ENCODE results near the gene RELN. TPM values are rescaled to one million over a fixed set of nuclear protein-coding genes. Genes with fewer than 3 reads are reported as not detected.
"Not testable (repeated sequence)": the region's sequence is repeated elsewhere in the genome, so short reads cannot be mapped to it uniquely, and the experiment has no call there.

The RELN gene
- total and polyA plus RNA-seq, 5 donors, result 1.1 to 4.1 (median 1.4) TPM

DNA sequence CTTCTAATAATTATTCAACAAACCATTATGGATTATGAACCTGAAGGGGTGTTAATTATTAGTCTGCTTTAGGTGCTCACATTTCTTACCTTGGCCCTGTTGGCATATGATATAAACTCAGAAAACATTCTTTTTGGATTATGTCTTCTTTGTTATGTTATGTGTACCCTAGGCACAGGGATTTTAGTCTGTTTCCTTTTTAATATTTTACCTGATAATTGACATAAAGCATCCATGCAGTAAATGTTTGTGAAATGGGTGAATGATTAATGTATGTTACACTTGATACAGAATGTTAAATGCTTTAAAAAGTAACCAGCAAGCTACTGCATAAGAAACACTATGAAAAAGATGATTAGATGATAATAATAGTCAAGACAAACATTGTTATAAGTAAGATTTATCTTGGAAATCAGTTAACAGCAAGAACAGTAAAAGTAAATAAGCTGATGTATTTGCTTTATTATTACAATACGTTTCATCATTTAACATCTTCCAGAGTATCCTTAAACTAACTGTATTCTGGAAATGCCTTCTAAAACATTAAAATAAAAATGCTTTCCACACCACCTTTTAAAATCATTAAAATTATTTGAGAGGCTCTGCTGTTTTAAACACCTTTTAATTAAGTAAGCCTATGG, 204.7 kb downstream of the RELN start:
- DNase-seq (no peak), ATAC-seq (no peak)
- no peak overlapping the region for H3K27ac ChIP-seq (ENCODE audit: low read length)
- 85% methylated on average over 1 of the region's 1 CpG for WGBS
- no peaks in the 10 kb centered on the region for H3K27me3 ChIP-seq (ENCODE audit: control insufficient read depth, insufficient read depth)
- intact Hi-C loops (cut with DNase I), result no loop called here
- no peaks in the 10 kb centered on the region for H3K9me3 ChIP-seq (ENCODE audit: control insufficient read depth, low read length)
- H3K4me1 ChIP-seq (ENCODE audit: control insufficient read depth, insufficient read depth, low read length), result no peaks in the 10 kb centered on the region
- H3K4me3 ChIP-seq (ENCODE audit: low read length), result no peak overlapping the region

DNA sequence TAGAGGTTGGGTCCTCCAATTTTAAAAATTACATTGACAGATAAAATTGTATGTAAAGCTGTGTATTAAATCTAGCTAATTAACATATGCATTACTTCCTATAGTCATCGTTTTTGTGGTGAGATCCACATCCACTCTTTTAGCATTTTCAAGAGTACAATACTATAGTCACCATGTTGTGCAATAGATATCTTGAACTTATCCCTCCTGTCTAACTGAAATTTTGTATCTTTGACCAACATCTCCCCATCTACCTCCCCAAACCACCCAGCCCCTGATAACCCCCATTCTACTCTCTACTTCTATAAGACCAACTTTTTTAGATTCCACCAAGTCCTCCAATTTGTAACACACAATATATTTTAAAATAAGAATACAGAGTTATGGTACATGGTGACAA, 208.0 kb downstream of the RELN start:
- no peak for ATAC-seq
- intact Hi-C loops (cut with DNase I), result no loop called here
- H3K27me3 ChIP-seq (ENCODE audit: control insufficient read depth, insufficient read depth), result no peaks in the 10 kb centered on the region

DNA sequence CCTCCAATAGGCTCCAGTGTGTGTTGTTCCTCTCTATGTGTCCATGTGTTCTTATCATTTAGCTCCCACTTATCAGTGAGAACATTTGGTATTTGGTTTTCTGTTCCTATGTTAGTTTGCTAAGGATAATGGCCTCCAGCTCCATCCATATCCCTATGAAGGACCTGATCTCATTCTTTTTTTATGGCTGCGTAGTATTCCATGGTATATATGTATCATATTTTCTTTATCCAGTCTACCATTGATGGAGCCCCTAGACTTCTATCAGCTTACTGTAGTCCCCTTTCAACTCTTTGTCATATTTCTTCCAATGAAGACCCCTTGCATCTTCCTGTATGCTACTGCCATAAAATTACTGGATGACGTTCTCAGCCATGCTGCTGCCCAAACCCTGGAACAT, 208.9 kb downstream of the RELN start:
- ATAC-seq; H3K4me3 ChIP-seq (ENCODE audit: low read length); H3K27me3 ChIP-seq (ENCODE audit: control insufficient read depth, insufficient read depth); H3K9me3 ChIP-seq (ENCODE audit: control insufficient read depth, low read length); H3K27ac ChIP-seq (ENCODE audit: low read length); H3K4me1 ChIP-seq (ENCODE audit: control insufficient read depth, insufficient read depth, low read length); DNase-seq; intact Hi-C loops (cut with DNase I): not testable (repeated sequence)
- WGBS, result 89% methylated on average over 2 of the region's 2 CpGs

More for the DNA sequence above, 208.0 kb downstream of the RELN start:
- Histone ChIP-seq H3K4me3 (ENCODE audit: low read length) (no peak overlapping the region), H3K27ac (ENCODE audit: low read length) (no peak overlapping the region), H3K4me1 (ENCODE audit: control insufficient read depth, insufficient read depth, low read length) (no peaks in the 10 kb centered on the region), H3K9me3 (ENCODE audit: control insufficient read depth, low read length) (no peaks in the 10 kb centered on the region)
- WGBS, result 65% methylated on average over 1 of the region's 1 CpG
- no peak for DNase-seq

DNA sequence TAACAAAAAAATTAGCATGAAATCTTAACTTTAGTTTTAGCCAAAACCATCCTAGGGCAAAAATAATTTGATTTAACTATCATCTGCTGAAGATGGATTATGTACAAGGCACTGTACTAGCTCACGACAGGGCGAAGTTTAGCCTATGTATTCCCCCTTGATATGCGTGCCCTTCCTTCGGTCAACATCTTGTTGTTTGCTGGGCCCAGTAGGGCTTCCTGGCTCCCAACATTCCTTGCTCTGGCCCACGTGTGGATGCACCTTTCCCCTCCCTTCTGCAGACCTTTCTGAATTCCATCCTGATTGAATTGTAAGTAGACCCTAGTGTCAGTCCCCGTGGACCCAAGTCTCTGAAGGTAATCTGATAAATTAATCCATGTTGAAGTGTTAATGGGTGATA, 212.0 kb downstream of the RELN start:
- Histone ChIP-seq H3K4me3 (ENCODE audit: low read length) (no peak overlapping the region), H3K27me3 (ENCODE audit: control insufficient read depth, insufficient read depth) (no peaks in the 10 kb centered on the region), H3K9me3 (ENCODE audit: control insufficient read depth, low read length) (no peaks in the 10 kb centered on the region), H3K4me1 (ENCODE audit: control insufficient read depth, insufficient read depth, low read length) (no peaks in the 10 kb centered on the region), H3K27ac (ENCODE audit: low read length) (no peak overlapping the region)
- ATAC-seq (no peak), DNase-seq (no peak)
- intact Hi-C loops (cut with DNase I), result no loop called here
- WGBS, result 77% methylated on average over 6 of the region's 6 CpGs

DNA sequence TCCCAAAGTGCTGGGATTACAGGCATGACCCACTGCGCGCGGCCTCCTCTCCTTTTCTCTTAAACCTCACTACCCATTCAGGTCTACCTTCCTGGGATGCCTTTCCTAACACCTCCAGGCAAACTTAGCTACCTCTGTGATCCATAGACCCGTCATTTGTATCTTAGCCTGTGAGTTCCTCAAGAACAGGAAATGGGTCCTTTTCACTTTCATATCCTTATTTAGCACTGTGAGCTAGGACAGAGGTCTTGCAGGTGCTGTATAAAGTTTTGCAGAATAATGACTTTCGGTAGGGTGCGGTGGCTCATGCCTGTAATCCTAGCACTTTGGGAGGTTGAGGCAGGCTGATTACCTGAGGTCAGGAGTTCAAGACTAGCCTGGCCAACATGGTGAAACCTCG, 215.7 kb downstream of the RELN start:
- 89% methylated on average over 7 of the region's 7 CpGs for WGBS
- ATAC-seq (no peak), DNase-seq (no peak)
- Histone ChIP-seq H3K27me3 (ENCODE audit: control insufficient read depth, insufficient read depth) (no peaks in the 10 kb centered on the region), H3K4me1 (ENCODE audit: control insufficient read depth, insufficient read depth, low read length) (no peaks in the 10 kb centered on the region), H3K27ac (ENCODE audit: low read length) (no peak overlapping the region), H3K4me3 (ENCODE audit: low read length) (no peak overlapping the region), H3K9me3 (ENCODE audit: control insufficient read depth, low read length) (no peaks in the 10 kb centered on the region)
- intact Hi-C loops (cut with DNase I), result no loop called here

DNA sequence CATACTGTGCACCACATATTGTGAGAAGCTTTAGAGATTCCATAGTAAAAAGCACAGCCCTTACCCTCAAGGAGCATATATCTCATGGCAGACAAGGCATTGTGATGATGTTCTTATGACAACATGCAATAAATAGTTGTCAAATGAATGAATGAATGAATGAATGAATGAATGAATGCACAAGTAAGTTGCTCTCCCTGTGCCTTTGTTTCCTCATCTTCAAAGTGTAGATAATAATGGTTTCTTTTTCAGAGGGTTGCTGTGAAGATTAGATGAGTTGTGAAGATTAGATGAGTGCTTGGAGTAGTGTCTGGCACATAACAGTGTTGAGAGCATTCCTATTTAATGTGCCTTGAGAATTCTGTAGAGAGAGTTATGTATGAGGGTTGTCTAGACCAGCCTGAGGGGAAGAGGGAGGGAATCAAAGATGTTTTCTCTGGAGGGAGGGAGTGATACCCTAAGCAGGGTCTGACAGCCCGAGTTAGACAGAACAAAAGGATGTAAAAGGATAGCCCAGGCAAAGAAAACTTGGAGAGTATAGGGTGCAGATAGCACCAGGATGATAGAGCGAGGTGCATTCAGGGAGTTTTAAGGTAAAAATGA, 217.2 kb downstream of the RELN start:
- Histone ChIP-seq H3K27me3 (ENCODE audit: control insufficient read depth, insufficient read depth) (no peaks in the 10 kb centered on the region), H3K27ac (ENCODE audit: low read length) (no peak overlapping the region), H3K4me1 (ENCODE audit: control insufficient read depth, insufficient read depth, low read length) (no peaks in the 10 kb centered on the region), H3K4me3 (ENCODE audit: low read length) (no peak overlapping the region), H3K9me3 (ENCODE audit: control insufficient read depth, low read length) (no peaks in the 10 kb centered on the region)
- intact Hi-C loops (cut with DNase I), result no loop called here
- ATAC-seq, result no peak
- WGBS, result 60% methylated on average over 2 of the region's 2 CpGs
- no peak for DNase-seq

DNA sequence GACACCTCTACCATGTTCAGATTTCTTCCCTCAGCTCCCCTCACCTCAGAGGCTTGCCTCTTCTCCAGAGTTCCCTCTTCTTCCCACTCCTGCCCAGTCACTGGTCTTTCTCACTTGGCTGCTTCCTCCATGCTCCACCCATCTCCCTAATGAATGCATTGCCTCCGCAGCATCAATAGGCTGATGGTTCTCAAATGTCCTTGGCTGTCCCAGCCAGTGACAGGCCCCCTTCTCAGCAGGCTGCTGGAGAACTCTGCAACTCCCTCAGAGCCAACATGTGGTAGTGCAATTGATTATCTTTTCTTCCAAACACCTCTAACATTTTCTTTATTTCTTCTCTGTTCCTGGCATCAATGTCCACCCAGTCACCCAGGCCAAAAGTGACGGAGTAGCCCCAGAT, 218.2 kb downstream of the RELN start:
- no peaks in the 10 kb centered on the region for H3K27me3 ChIP-seq (ENCODE audit: control insufficient read depth, insufficient read depth)
- no peak overlapping the region for H3K27ac ChIP-seq (ENCODE audit: low read length)
- 79% methylated on average over 2 of the region's 2 CpGs for WGBS
- H3K4me1 ChIP-seq (ENCODE audit: control insufficient read depth, insufficient read depth, low read length), result no peaks in the 10 kb centered on the region
- ATAC-seq (no peak), DNase-seq (no peak)
- no peaks in the 10 kb centered on the region for H3K9me3 ChIP-seq (ENCODE audit: control insufficient read depth, low read length)
- no peak overlapping the region for H3K4me3 ChIP-seq (ENCODE audit: low read length)
- intact Hi-C loops (cut with DNase I), result no loop called here

DNA sequence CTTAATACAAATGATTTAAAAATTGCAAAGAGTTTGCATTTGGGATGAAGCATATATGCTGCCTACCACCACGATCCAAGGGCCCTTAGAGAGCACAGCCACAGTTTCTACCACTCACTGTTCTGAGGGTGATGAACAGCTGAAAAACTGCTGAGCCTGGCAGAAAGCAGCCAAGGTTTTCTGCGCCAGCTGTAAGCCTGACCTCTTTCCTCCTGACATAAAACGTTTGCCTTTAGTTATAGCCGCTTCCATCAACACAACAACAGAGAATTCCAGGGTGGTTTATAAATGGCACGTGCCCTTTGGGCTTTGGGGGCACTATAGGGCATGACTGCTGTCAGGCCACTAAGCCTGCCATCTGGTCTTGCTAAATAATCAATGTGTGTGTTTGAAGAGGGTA, 222.8 kb downstream of the RELN start:
- H3K27ac ChIP-seq (ENCODE audit: low read length), result no peak overlapping the region
- no peaks in the 10 kb centered on the region for H3K9me3 ChIP-seq (ENCODE audit: control insufficient read depth, low read length)
- no peak overlapping the region for H3K4me3 ChIP-seq (ENCODE audit: low read length)
- ATAC-seq, result no peak
- no peaks in the 10 kb centered on the region for H3K4me1 ChIP-seq (ENCODE audit: control insufficient read depth, insufficient read depth, low read length)
- intact Hi-C loops (cut with DNase I), result no loop called here
- H3K27me3 ChIP-seq (ENCODE audit: control insufficient read depth, insufficient read depth), result no peaks in the 10 kb centered on the region
- WGBS, result 55% methylated on average over 5 of the region's 5 CpGs
- DNase-seq, result no peak

DNA sequence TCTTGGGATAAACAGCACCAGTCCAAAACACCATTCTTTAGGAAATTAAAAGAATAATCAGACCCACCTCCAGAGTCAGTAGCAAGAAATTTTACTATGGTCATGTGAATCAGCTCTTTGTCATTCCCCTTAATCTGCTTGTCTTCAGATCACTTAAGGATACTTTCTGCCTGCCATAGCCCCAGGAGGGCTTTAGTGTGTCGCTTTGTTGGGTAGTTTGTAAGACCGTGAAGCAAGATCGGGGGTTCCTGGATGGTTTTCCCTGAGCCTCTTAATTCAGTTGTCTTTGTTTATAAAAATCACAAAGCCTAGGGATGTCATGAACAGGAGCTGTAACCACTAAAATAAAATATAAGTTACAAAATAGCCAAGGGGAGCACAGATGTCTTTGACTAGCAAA, 223.6 kb downstream of the RELN start:
- Histone ChIP-seq H3K27ac (ENCODE audit: low read length) (no peak overlapping the region), H3K27me3 (ENCODE audit: control insufficient read depth, insufficient read depth) (no peaks in the 10 kb centered on the region), H3K9me3 (ENCODE audit: control insufficient read depth, low read length) (no peaks in the 10 kb centered on the region), H3K4me3 (ENCODE audit: low read length) (no peak overlapping the region), H3K4me1 (ENCODE audit: control insufficient read depth, insufficient read depth, low read length) (no peaks in the 10 kb centered on the region)
- 68% methylated on average over 3 of the region's 3 CpGs for WGBS
- ATAC-seq (no peak), DNase-seq (no peak)
- intact Hi-C loops (cut with DNase I), result no loop called here

DNA sequence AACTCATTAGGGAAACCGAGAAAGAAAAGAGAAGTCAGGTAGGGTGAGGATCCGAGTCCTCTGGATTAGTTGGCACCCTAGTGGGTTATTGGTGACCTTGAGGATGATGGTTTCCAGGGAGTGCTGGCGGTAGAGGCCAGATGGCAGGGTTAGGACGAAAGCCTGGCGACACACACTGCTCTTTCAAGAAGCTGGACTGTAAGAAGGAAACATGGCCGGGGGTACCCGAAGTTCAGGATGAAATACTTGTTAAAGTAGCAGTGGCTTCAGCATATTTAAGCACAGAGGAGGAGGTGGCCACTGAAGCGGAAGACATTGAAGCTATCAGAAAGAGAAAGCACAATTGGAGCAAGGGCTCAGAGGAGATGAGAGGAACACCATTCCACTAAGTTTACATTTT, 224.6 kb downstream of the RELN start:
- no peaks in the 10 kb centered on the region for H3K9me3 ChIP-seq (ENCODE audit: control insufficient read depth, low read length)
- H3K27me3 ChIP-seq (ENCODE audit: control insufficient read depth, insufficient read depth), result no peaks in the 10 kb centered on the region
- H3K4me3 ChIP-seq (ENCODE audit: low read length), result no peak overlapping the region
- H3K27ac ChIP-seq (ENCODE audit: low read length), result no peak overlapping the region
- H3K4me1 ChIP-seq (ENCODE audit: control insufficient read depth, insufficient read depth, low read length), result no peaks in the 10 kb centered on the region
- ATAC-seq (no peak), DNase-seq (no peak)
- intact Hi-C loops (cut with DNase I), result no loop called here
- 87% methylated on average over 8 of the region's 8 CpGs for WGBS

DNA sequence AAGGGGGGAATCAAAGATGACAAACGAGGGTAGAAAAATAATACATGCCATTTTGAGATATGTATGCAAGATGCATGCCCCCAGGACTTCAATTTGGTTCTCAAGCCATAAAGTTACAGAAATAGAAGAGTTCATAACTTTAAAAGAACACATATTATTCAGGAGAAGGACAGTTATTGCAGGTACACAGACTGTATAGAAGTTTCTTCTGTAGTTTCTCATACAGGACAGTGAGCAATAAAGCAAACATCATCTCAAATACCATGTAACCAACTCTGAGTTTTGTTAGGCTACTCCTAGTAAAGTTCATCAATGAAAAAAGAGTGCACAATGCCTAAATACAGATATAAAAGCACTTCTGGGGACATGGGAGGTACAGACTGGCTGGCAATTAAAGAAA, 226.6 kb downstream of the RELN start:
- Histone ChIP-seq H3K4me3 (ENCODE audit: low read length) (no peak overlapping the region), H3K9me3 (ENCODE audit: control insufficient read depth, low read length) (no peaks in the 10 kb centered on the region), H3K27me3 (ENCODE audit: control insufficient read depth, insufficient read depth) (no peaks in the 10 kb centered on the region), H3K27ac (ENCODE audit: low read length) (no peak overlapping the region), H3K4me1 (ENCODE audit: control insufficient read depth, insufficient read depth, low read length) (no peaks in the 10 kb centered on the region)
- DNase-seq (no peak), ATAC-seq (no peak)
- intact Hi-C loops (cut with DNase I), result no loop called here
- WGBS, result 39% methylated on average over 1 of the region's 1 CpG
